PFSK-1 (cell line): ENCODE data around the gene NME9.

ENCODE experiments used
- FOXP2 ChIP-seq: optimal IDR thresholded peaks from 2 replicates; pipeline ENCODE3; 2011; ENCODE audit warnings: borderline replicate concordance, control low read depth, inconsistent platforms; ENCODE audit not compliant: insufficient read depth; ENCODE audit errors: extremely low read length, extremely low read depth
- POLR2AphosphoS5 ChIP-seq: IDR thresholded peaks from 2 replicates; pipeline ENCODE4 v1.6.1; 2012; ENCODE audit warnings: low read depth, mild to moderate bottlenecking, control low read depth, low read length, moderate library complexity
- SIN3A ChIP-seq: IDR thresholded peaks from 2 replicates; pipeline ENCODE4 v1.6.1; 2012; ENCODE audit warnings: mild to moderate bottlenecking, low read length, moderate library complexity, borderline replicate concordance; ENCODE audit not compliant: insufficient read depth
- TAF1 ChIP-seq: IDR thresholded peaks from 2 replicates; pipeline ENCODE4 v1.6.1; 2012; ENCODE audit warnings: low read length, control low read depth, borderline replicate concordance; ENCODE audit not compliant: insufficient read depth
- TF ChIP-seq, protein P1 (sequence below), 2 experiments: IDR thresholded peaks; 2 replicates each; pipeline versions ENCODE4 v1.6.1 to v1.8.0; 2011 to 2012; ENCODE audit warnings: low read depth in 2 of 2, low read length in 2 of 2, control low read depth in 1 of 2, inconsistent platforms in 1 of 2, mild to moderate bottlenecking in 1 of 2, moderate library complexity in 1 of 2; ENCODE audit not compliant: insufficient read depth in 1 of 2

NME9 gene

DNA sequence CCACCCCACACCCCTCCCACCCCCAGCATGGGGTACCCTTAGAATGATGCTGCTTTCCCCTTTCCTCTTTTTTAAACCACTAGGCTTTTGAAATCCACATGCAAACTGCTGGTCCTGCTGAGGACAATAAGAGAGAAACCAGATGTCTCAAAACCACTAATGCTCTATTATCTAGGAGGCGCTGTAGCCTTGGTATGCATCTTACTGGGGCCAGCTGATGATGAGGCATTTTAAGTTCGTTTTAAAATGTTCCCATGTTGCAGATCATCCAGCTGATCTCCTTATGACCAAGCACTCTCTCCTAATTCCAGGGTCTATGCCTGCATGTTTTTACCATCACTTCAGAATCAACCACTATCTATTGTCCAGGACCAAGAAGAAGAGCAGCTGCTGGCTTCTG is 1.3 kb downstream of the NME9 start:
- no peak for TF ChIP-seq SIN3A
- TF ChIP-seq FOXP2: no peak
- no peak for TF ChIP-seq POLR2AphosphoS5
- TF ChIP-seq, protein P1, sequence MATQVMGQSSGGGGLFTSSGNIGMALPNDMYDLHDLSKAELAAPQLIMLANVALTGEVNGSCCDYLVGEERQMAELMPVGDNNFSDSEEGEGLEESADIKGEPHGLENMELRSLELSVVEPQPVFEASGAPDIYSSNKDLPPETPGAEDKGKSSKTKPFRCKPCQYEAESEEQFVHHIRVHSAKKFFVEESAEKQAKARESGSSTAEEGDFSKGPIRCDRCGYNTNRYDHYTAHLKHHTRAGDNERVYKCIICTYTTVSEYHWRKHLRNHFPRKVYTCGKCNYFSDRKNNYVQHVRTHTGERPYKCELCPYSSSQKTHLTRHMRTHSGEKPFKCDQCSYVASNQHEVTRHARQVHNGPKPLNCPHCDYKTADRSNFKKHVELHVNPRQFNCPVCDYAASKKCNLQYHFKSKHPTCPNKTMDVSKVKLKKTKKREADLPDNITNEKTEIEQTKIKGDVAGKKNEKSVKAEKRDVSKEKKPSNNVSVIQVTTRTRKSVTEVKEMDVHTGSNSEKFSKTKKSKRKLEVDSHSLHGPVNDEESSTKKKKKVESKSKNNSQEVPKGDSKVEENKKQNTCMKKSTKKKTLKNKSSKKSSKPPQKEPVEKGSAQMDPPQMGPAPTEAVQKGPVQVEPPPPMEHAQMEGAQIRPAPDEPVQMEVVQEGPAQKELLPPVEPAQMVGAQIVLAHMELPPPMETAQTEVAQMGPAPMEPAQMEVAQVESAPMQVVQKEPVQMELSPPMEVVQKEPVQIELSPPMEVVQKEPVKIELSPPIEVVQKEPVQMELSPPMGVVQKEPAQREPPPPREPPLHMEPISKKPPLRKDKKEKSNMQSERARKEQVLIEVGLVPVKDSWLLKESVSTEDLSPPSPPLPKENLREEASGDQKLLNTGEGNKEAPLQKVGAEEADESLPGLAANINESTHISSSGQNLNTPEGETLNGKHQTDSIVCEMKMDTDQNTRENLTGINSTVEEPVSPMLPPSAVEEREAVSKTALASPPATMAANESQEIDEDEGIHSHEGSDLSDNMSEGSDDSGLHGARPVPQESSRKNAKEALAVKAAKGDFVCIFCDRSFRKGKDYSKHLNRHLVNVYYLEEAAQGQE (IDR thresholded peaks at IDR 0.05; ENCODE audit: insufficient read depth in 1 of 2, low read depth in 2 of 2, low read length in 2 of 2): no peak

DNA sequence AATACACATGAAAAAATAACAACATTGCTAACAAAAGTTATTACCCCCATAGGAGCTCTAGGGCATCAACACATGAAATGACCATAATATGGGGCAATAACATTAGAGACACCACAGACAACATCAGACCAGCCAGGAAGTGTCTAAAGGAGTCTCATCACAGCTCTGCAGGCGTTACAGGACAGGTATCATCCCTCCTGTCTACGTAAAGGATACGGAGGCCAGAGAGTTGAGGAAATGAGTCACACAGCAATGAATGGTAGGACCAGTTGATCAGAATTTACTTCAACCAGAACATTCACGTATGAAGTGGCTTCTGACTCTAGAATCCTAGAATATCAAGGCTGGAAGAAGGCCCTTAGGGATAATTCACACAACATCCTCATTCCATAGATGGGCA is 1.8 kb downstream of the NME9 start:
- TF ChIP-seq FOXP2: no peak
- TF ChIP-seq, protein P1 (IDR thresholded peaks at IDR 0.05; ENCODE audit: insufficient read depth in 1 of 2, low read depth in 2 of 2, low read length in 2 of 2): no peak
- no peak for TF ChIP-seq TAF1
- TF ChIP-seq SIN3A: no peak
- no peak for TF ChIP-seq POLR2AphosphoS5

DNA sequence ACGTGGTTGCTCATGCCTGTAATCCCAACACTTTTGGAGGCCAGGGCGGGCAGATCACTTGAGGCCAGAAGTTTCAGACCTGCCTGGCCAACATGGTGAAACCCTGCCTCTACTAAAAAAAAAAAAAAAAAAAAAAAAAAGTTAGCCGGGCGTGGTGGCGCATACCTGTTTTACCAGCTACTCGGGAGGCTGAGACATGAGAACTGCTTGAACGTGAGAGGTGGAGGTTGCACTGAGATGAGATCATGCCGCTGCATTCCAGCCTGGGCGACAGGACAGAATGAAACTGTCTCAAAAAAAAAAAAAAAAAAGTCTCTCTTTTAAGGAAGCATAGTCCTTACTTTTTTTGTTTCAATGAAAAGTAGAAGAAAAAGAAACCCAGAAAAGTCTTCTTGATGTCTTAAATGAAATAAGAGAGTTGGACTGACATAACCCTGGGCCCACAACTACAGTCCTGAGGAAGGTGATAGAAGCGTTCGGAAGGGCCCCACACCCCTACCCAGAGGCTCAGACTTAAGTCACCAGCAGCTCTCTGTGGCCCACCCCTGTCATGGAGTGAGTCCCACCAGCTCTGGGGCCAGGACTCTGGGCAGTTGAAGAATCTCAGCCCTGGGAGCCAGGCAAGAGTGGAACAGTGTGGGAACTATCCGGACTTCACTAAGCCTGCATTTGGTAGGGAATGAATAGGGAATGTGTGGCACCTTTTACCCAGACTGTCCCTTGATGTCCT is 2.6 kb downstream of the NME9 start:
- TF ChIP-seq SIN3A (no peak), POLR2AphosphoS5 (no peak), TAF1 (no peak), FOXP2 (no peak)
- TF ChIP-seq, protein P1 (IDR thresholded peaks at IDR 0.05; ENCODE audit: insufficient read depth in 1 of 2, low read depth in 2 of 2, low read length in 2 of 2): no peak

DNA sequence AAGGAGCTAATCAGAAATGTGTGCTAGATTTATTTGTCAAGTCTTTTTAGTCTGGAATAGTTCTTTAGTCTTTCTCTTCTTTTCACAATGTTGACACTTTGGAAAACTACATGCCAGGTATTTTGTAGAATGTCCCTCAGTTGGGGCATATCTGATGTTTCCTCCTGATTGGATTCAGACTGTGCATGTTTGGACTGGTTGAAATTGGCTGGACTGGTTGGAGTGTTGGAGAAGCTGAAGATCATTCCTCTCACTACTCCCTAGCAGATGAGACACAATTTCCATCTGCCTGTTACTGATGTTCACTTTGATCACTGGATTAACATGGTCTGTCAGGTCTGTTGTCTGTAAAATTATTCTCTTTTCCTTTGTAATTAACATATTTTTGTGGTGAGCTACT is 3.7 kb downstream of the NME9 start:
- TF ChIP-seq POLR2AphosphoS5 (no peak), SIN3A (no peak), FOXP2 (no peak), TAF1 (no peak)
- TF ChIP-seq, protein P1 (IDR thresholded peaks at IDR 0.05; ENCODE audit: insufficient read depth in 1 of 2, low read depth in 2 of 2, low read length in 2 of 2): no peak

DNA sequence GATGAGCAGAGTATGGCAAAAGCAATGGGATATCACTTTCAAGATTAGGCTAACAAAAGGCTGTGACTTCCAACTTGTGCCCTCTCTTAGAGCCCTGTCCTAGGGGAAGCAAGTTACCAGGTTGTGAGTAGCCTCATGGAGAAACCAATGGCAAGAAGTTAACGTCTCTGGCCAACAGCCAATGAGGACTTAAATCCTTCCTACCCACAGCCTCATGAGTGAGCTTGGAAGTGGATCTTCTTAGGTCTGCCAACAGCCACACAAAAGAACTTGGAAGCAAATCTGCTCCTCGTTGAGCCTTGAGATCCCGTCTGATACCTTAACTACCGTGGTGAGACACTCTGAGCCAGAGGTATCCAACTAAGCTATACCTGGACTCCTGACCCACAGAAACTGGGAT is 5.7 kb downstream of the NME9 start:
- TF ChIP-seq SIN3A (no peak), FOXP2 (no peak), TAF1 (no peak), POLR2AphosphoS5 (no peak)
- TF ChIP-seq, protein P1 (IDR thresholded peaks at IDR 0.05; ENCODE audit: insufficient read depth in 1 of 2, low read depth in 2 of 2, low read length in 2 of 2): no peak
